HG03521 (cell line): Measurements from ENCODE around the gene FGF6.
"Not testable (repeated sequence)": the region's sequence is repeated elsewhere in the genome, so short reads cannot be mapped to it uniquely, and the experiment has no call there.

Experiments used
- ATAC-seq: cut with Tn5 transposase; IDR thresholded peaks from one replicate; pipeline ENCODE4 v1.9.1; 2021; ENCODE audit warnings: mild to moderate bottlenecking, moderate library complexity; ENCODE audit not compliant: unreplicated experiment

FGF6 gene, protein sequence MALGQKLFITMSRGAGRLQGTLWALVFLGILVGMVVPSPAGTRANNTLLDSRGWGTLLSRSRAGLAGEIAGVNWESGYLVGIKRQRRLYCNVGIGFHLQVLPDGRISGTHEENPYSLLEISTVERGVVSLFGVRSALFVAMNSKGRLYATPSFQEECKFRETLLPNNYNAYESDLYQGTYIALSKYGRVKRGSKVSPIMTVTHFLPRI

DNA sequence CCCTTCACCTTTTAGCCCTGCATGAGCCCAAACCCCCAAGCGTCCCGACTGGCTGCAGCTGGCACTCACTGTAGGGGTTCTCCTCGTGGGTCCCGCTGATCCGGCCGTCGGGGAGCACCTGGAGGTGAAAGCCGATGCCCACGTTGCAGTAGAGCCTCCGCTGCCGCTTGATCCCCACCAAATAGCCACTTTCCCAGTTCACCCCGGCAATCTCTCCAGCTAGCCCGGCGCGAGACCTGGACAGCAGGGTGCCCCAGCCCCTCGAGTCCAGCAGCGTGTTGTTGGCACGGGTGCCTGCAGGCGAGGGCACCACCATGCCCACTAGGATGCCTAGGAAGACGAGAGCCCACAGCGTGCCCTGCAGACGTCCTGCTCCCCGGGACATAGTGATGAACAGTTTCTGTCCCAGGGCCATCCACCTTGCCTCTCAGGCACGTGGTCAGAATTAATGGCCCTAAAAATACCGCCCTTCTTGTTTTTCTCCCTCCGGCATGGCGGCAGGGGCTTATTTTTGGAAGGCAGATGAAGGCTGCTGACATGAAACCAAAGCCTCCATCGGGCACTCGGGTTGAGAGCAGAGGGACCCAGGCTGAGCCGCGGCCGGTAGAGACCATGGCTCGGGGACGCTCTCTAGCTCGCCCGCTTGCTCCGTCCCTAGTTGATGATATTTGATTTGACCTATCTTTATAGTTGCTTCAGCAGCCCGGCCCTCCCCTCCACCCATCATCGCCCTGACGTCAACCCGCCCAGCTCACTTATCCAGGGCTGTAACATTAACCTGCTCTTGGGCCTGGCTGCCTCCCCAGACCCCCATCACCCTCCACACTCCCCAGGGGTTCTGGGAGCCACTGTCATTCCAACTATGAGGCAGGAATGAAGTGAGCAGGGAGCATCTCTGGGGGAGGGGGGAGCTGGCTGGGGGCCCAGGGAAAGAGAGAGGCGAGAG lies at the start of gene FGF6:
Gene FGF6, minus strand, starts transcription at position 660 of the 946 bp plus-strand sequence. Its CDS starts 245 bp downstream, at position 415.
- no peak for ATAC-seq

DNA sequence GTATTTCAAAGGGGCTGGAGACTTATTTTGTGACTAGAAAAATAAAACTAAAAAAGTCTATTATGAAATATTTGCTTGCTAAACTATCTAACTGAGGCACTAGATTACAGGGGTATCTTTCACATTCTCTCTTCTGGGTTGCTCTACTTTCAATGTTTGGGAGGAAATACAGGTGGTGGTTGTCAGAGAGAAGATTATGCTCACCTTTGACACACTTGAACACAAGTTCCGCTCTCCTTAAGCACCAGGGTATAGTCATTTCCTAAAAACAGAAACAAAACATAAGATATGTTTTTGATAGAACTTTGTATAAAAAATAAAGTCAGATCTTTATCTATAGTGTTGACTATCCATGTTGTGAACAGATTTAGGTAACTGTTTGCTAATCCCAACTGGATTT lies 45.4 kb upstream of the FGF6 start:
- ATAC-seq, result no peak

DNA sequence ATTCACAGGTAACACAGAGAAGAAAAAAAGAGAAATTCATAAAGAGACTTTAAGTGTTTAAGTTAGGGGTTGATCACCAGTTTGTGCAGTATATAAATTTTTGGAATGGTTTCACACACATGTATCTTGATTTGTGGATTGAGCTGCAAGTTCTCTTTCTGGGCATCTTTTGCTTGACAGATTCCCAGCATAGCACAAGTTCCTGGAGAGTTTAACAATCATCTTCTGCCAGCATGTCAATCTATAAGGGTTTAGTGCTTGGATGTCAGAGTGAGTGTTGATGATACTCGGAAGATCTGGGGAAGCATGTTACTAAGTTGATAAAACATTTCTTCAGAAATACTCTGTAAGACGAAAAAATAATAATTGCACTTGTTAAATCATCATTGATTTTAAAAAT lies 43.9 kb upstream of the FGF6 start:
- no peak for ATAC-seq

DNA sequence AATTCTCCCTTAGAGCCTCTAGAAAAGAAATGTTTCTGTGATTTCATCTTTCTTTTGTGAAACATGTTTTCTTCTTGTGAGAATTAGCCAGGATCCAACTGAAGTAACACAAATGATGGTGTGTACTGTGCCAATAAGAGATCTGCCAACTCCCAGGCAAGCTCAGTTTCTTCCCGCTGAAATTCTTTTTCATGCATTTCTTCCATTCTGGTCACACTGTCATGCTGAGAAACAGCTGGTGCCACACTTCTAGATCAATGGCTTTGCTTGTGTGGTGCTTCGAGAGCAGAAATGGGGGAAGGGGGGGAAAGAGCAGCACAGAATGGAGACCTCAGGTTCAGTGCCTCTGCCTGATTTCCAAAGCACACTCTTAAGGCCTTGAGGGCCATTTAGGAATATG lies 41.4 kb upstream of the FGF6 start:
- no peak for ATAC-seq

DNA sequence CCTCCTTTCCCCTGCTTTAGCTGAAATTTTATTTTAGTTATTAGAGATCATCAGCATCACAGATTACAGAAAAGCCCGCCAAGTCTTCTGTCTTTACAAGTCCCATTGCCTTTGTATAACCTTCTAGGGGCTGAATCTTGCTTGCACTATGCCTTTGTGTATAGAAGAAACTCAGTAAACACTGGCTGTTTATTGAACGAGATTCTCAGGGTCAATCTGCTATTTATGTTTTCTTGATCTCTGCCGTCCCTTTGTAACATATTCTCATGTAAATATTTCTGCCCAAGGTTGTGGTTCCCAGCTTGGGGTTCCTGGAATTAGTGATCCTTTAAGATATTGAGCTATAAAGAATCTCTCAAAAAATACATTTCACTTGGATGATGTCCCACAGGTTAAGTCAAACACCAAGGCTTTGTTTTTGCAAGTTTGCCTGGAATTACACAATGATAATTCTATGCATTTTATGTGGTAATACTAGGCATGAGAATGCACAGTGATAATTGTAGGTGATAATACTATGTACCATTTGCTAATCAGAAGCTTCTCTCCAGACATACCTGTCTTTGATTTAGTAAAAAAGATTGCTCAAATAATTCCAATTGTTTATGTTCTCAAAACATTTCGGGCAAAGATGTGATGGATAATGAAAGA lies 40.6 kb upstream of the FGF6 start:
- no peak for ATAC-seq

DNA sequence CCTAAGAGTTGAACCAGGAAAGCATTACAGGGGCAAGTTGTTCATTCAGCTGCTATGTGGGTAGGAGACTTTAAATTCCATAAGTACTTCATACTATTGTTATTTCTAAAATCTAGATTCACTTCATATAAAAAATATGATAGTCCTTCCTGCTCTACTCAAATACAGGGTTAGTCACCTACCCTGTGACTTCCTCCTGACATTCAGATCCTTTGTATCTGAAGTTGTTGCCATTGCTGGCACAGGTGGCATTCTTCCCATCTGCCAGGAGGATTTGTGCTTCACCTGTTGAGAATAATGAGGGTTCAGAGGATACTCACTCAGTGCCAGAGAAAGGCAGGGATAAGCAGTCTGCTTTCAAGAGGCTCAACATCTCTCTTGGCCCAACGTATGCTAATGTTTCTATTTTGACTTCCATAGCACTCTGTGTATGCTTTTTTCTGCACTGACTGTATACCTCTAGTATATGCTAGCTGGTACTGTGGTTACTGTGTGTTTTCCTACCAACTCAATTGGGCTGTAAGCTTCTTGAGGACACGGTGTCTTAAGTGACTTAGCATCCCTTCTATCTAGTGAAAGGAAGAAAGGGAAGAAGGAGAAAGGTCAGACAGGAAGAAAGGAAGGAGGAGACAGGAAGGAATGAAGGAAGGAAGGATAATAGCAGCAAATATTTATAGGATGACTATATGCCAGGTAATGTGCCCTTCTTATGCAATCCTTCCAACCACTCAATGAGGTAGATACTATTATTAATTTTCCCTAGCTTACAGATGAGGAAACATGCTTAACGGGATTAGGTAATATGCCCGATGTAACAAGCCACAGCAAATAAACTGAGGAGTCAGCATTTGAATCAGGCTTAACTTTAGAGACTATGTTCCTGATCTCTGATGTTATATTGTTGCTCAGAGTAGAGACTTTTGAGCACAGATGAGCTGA lies 38.5 kb upstream of the FGF6 start:
- no peak for ATAC-seq

DNA sequence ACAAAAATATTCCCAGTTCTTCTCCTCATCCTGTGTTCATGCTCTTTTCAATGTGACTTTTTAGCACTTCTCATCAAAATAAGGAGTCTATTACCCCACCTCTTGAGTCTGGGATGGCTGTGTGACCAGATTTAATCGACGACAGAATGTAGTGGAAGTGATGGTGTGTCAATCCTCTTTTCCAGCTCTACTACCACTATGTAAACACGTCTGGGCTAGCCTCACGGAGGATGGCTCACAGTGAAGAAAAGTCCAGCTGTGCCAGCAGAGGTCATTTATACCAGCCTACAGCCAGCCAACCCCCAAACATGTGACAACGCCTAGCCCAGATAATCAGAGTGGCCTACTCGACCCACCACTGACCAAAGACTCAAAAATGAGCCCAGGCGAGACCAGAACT lies 37.3 kb upstream of the FGF6 start:
- ATAC-seq, result no peak

DNA sequence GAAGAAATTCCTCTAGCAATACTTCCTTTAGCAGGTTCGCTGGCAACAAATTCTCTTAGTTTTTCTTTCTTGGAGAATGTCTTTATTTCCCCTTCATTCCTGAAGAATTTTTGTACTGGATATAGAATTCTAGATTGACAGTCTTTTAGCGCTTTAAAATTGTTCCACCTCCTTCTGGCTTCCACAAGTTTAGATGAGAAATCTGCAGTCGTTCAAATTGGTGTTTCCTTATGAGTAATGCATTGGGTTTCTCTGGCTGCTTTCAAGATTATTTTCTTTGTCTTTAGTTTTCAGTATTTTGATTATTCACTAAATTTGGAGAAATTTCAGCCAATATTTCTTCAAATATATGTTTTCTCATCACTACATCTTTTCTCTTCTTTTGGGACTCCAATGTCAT lies 33.3 kb upstream of the FGF6 start:
- ATAC-seq, result no peak

DNA sequence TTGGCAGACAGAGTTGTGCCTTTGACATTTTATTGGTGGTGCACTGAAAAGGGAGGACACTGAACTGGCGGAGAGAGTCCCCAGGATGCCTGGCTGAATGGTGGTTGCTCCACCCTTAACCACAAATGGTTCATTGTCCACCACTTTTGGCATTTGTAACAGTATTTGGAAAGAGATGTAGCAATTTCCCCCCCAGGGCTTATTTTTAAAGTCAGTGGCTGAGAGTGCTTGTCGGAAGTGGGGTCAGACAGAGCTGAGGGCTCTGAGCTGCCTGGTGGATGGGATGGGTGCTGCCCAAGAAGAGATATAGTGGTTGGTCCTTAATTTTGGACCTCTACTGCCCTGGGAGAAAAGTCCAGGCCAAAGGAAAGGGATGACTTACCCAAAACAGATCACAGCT lies 31.5 kb upstream of the FGF6 start:
- no peak for ATAC-seq

DNA sequence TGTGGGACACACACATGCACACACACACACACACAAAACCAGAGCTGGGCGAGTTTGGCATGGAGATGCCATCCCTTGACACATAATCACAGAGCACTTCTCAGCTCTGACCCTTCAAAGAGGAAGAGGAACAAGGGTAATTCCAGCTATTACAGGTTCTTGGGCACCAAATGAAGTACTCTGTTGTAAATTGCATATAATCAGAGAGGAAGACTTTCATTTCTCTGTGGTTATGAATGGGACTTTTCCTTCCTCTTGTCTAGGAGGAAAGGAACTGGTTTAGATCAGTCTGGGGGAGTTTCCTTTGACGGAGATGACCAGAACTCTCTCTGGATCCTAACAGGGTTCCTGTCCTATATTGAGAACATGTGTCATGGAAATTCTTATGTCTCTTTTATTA lies 26.4 kb upstream of the FGF6 start:
- ATAC-seq, result no peak

DNA sequence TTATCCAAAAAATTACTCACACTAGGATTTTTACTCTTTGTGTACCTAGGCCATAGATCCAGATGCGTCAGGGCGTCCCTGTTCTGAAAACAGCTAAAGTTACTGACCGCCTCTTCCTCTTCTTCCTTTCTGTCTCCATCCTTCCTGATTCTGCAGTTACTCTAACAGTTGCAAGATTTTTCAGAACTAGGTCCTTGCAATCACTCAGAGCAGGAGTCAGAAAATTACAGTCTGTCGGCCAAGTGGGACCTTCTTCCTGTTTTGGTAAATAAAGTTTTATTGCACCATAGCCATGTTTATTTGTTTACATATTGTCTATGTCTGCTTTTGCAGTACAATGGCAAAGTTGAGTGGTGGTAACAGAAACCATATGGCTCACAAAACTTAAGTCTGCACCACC lies 25.6 kb upstream of the FGF6 start:
- no peak for ATAC-seq

DNA sequence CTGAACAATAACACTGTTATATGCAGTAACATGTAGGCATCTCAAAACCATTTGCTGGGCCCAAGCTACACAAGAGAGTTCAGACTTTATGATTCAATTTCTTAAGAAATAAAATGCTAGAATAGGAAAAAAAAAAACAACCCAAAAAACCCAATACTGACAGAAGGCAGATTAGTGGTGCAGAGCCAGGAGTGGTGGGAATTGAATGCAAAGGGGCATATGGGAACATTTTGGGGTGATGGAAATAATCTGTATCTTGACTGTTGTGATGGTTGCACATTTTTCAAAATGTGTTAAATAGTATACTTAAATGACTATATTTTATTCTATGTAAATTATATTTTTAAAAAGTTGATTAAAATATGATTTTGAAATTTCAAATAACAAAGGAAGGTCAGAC lies 23.4 kb upstream of the FGF6 start:
- no peak for ATAC-seq

DNA sequence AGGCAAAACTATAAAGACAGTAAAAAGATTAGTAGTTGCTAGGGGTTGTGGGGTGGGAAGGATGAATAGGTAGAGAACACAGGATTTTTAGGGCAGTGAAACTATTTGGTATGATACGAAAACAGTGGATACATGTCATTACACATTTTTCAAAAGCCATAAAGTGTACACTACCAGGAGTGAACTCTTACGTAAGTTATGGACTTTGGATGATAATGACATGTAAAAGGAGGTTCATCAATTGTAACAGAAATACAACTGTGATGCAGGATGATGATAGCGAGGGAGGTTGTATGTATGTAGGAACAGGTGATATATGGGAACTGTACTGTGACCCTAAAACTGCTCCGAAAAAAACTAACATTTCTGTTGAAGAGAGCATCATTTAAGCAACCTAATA lies 15.1 kb upstream of the FGF6 start:
- ATAC-seq, result no peak

DNA sequence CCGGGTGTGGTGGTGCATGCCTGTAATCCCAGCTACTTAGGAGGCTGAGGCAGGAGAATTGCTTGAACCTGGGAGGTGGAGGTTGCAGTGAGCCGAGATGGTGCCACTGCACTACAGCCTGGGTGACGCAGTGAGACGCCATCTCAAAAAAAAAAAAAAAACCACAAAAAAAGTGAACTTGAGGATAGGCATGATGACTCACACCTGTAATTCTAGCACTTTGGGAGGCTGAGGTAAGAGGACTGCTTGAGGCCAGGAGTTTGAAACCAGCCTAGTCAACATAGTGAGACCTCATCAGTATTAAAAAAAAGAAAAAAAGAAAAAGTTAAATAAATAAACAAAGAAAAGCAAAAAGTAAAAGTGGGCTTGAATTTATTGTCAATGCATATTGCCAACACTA lies 10.2 kb upstream of the FGF6 start:
- ATAC-seq, result not testable (repeated sequence)

DNA sequence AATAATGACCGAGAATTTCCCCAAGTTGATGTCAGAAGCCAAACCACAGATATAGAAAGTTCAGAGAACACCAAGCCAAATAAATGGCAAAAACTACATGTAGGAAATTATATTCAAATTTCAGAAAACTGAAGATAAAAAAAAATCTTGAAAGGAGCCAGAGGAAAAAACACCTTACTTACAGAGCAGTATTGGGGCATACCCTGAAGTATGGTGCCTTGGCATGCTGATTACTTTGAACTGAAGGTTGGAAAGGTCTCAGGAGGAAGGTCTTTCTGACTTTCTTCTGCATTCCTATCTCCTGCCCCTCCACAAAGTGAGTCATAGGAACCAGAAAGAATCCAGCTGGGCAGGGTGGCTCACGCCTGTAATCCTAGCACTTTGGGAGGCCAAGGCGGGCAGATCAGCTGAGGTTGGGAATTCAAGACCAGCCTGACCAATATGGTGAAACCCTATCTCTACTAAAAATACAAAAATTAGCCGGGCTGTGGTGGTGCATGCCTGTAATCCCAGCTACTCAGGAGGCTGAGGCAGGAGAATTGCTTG lies 8.8 kb upstream of the FGF6 start:
- no peak for ATAC-seq

DNA sequence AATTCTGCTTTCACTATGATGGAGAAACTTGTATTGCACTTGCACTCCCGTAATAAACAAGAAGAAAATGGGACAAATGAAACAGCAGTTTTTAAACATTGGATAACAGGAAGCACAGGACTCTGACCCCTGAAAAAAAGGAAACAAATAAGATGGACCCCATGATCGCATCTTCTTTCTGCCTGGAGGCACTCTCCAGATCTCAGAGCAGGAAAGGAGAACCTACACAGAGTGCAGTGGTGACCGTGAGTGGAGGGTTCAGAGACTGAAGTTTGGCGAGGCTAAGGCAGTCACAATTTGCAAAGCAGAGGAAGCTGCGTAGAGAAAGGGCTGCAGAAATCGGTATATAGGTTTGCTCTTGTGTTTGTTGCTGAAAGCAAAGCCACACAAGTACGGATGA lies 6.1 kb upstream of the FGF6 start:
- no peak for ATAC-seq

DNA sequence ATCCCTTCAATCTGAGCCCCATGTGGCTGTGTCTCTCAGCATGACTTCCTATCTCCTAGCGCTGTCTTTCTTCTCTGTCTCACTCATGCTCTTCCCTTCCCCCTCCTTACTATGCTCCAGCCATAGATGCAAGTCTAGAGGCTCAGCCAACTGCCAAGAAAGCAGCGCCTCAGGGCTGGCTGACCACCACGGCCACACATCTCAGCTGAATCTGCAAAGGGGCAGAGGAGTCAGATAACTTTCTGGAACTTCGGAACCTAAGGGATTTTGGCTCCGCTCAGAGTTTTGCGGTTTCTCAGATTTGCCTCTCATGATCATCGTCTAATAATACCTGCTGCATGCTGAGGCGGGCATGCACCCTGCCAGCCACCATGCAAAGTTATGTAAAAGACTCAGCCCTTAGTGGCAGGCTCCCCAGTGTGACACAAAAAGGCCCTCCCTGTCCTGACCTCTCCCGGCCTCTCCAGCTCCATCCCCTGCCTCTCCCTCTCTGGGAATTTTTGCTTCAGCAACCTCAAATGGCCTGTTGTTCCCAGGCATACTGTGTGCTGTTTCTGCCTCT lies 5.0 kb upstream of the FGF6 start:
- no peak for ATAC-seq

DNA sequence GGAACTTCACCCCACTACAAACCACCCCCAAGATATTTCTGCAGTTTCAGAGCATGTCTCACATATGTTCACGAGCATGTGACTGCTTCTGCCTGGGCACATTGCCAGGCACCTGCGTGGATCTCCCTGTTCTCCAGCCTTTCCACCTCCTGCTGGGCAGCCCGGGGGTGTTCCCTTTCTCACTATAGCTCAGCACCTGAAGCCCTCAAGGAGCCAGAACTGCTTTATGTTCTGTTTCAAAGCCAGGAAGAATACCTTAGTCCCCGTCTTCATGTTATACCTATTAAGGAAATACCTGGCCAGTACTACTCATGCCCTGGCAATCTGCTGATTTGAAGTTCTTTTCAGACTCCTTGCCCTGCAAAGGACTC lies 4.2 kb upstream of the FGF6 start:
- ATAC-seq, result no peak

DNA sequence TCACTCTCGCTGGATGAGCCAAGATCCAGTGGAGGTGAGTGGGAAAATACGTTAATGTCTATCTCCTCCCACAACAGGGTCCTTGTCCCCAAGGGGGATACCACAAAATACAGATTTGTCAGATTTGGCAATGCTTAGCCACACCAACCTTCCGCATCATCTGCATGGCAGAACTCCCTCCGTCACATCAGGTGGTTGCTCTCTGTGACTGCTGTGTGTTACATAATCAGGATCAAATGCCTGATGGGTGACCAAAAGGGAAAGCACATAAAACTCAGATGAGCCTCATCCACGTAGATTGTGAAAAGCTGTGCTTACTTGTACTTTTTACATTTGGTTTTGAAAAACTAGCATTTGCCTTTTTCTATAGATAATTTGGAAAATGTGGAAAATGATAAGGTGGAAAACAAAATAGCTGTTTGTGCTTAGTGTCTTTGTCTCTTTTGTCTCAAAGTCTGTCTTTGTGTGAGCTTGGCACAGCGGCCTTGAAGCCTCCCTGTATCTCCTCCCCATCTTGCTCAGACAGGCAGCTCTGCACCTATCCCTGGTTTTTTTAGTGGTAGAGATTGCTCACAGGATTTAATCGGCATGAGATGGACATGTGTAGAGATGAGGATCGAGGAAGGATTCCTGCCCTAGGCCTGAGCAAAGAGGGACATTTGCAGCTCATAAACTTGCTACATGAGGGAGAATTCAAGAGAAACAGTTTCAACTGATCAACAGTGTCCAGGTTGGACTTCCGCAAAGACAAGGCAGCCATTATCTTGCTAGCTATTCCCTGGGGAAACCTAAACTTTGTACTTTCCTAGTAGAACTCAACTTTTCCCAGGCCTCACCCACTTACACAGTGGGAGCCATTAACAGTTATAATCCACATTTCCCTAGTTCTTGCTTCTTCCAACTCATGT lies 3.6 kb upstream of the FGF6 start:
- no peak for ATAC-seq
